Liver (tissue), 9 donors: Measurements from ENCODE around the gene EVL. TPM values are rescaled to one million over a fixed set of nuclear protein-coding genes. Genes with fewer than 3 reads are reported as not detected.

Source experiments
- DNase-seq: peaks from one replicate; pipeline ENCODE4 v3.0.0-alpha.2; 2017; ENCODE audit warnings: low spot score
- H3K27ac ChIP-seq, 2 donors: one replicate each; pipeline ENCODE4 v1.7.0; 2013; ENCODE audit warnings: inconsistent platforms in 2 of 2, low read length in 2 of 2, control low read depth in 1 of 2, low read depth in 1 of 2, mild to moderate bottlenecking in 1 of 2
- H3K27me3 ChIP-seq, 4 donors: one replicate each; pipeline versions ENCODE4 v1.6.1 to v1.7.0; 2013; ENCODE audit warnings: low read length in 3 of 4, inconsistent platforms in 1 of 4, mild to moderate bottlenecking in 1 of 4, moderate library complexity in 1 of 4; ENCODE audit not compliant: control insufficient read depth in 4 of 4, insufficient read depth in 4 of 4
- H3K36me3 ChIP-seq, 4 donors: one replicate each; pipeline versions ENCODE4 v1.6.1 to v1.7.0; 2013; ENCODE audit warnings: low read length in 3 of 4, mild to moderate bottlenecking in 3 of 4, low read depth in 1 of 4, moderate library complexity in 1 of 4; ENCODE audit not compliant: control insufficient read depth in 4 of 4, insufficient read depth in 3 of 4
- H3K4me1 ChIP-seq, 4 donors: one replicate each; pipeline versions ENCODE4 v1.6.1 to v1.7.0; 2013; ENCODE audit warnings: low read length in 3 of 4, mild to moderate bottlenecking in 3 of 4, moderate library complexity in 1 of 4; ENCODE audit not compliant: control insufficient read depth in 4 of 4, insufficient read depth in 4 of 4
- H3K4me3 ChIP-seq, 3 donors: one replicate each; pipeline versions ENCODE4 v1.6.1 to v1.7.0; 2013; ENCODE audit warnings: low read length in 3 of 3, control low read depth in 1 of 3, low read depth in 1 of 3, mild to moderate bottlenecking in 1 of 3
- H3K9ac ChIP-seq, 2 donors: one replicate each; pipeline ENCODE4 v1.7.0; 2013; ENCODE audit warnings: low read length in 2 of 2, mild to moderate bottlenecking in 2 of 2, moderate library complexity in 2 of 2, control low read depth in 1 of 2, low read depth in 1 of 2
- H3K9me3 ChIP-seq, 4 donors: one replicate each; pipeline versions ENCODE4 v1.6.1 to v1.7.0; 2013; ENCODE audit warnings: low read length in 3 of 4; ENCODE audit not compliant: control insufficient read depth in 4 of 4
- CTCF ChIP-seq: fragments of 150-350 bp; IDR thresholded peaks from 2 replicates; pipeline ENCODE4 v1.5.1; 2017; ENCODE audit warnings: improper control_type of control experiment, low read depth, low read length; ENCODE audit not compliant: missing input control
- FOXA1 ChIP-seq: IDR thresholded peaks from 2 replicates; pipeline ENCODE4 v1.6.1; 2016; ENCODE audit warnings: antibody characterized with exemption
- FOXA2 ChIP-seq: IDR thresholded peaks from 2 replicates; pipeline ENCODE4 v1.6.1; 2016; ENCODE audit warnings: antibody characterized with exemption
- GABPA ChIP-seq, 2 donors: IDR thresholded peaks in 1 of 2; conservative IDR thresholded peaks in 1 of 2; 2 replicates each; pipeline ENCODE4 v1.6.1; 2016; ENCODE audit warnings: antibody characterized with exemption in 2 of 2, mild to moderate bottlenecking in 1 of 2, moderate library complexity in 1 of 2
- HNF4A ChIP-seq, 2 donors: conservative IDR thresholded peaks; 2 replicates each; pipeline ENCODE4 v1.6.1; 2016; ENCODE audit warnings: antibody characterized with exemption in 2 of 2, mild to moderate bottlenecking in 2 of 2
- HNF4G ChIP-seq: IDR thresholded peaks from 2 replicates; pipeline ENCODE4 v1.6.1; 2016; ENCODE audit warnings: antibody characterized with exemption
- JUND ChIP-seq, 2 donors: IDR thresholded peaks; 2 replicates each; pipeline ENCODE4 v1.6.1; 2016; ENCODE audit warnings: antibody characterized with exemption in 2 of 2
- MAX ChIP-seq: IDR thresholded peaks from 2 replicates; pipeline ENCODE4 v1.6.1; 2016; ENCODE audit warnings: antibody characterized with exemption
- NR2F2 ChIP-seq: IDR thresholded peaks from 2 replicates; pipeline ENCODE4 v1.6.1; 2016; ENCODE audit warnings: antibody characterized with exemption
- RAD21 ChIP-seq, 2 donors: IDR thresholded peaks; 2 replicates each; pipeline ENCODE4 v1.6.1; 2016; ENCODE audit warnings: antibody characterized with exemption in 2 of 2, mild to moderate bottlenecking in 2 of 2
- REST ChIP-seq: IDR thresholded peaks from 2 replicates; pipeline ENCODE4 v1.6.1; 2016; ENCODE audit warnings: antibody characterized with exemption, mild to moderate bottlenecking
- RXRA ChIP-seq, 2 donors: IDR thresholded peaks; 2 replicates each; pipeline ENCODE4 v1.6.1; 2017 to 2018; ENCODE audit warnings: antibody characterized with exemption in 2 of 2, mild to moderate bottlenecking in 1 of 2
- SP1 ChIP-seq: IDR thresholded peaks from 2 replicates; pipeline ENCODE4 v1.6.1; 2018; ENCODE audit warnings: antibody characterized with exemption, mild to moderate bottlenecking
- TAF1 ChIP-seq: conservative IDR thresholded peaks from 2 replicates; pipeline ENCODE4 v1.6.1; 2016; ENCODE audit warnings: antibody characterized with exemption, mild to moderate bottlenecking
- YY1 ChIP-seq: IDR thresholded peaks from 2 replicates; pipeline ENCODE4 v1.6.1; 2016; ENCODE audit warnings: antibody characterized with exemption, mild to moderate bottlenecking
- ZBTB33 ChIP-seq: IDR thresholded peaks from 2 replicates; pipeline ENCODE4 v1.6.1; 2016; ENCODE audit warnings: antibody characterized with exemption
- WGBS: extraction: QIAGEN DNeasy Blood & Tissue Kit; methylation state at CpG from one replicate; pipeline ENCODE4 v1.1.7; 2013; 5-methylcytosine and 5-hydroxymethylcytosine counted together
- polyA plus RNA-seq, 2 donors: library from polyadenylated mRNA; stranded (reverse) in 1 of 2; unstranded in 1 of 2; fragments of 200-250 nt in 1 of 2; fragments of >200 nt in 1 of 2; fragmentation: Nextera tagmentation in 1 of 2; extraction: Ambion mirVana in 1 of 2; gene quantifications; one replicate each; pipeline versions ENCODE4 v1.2.1 to v1.2.3, GENCODE V29; 2013 to 2015
- total RNA-seq, 2 donors: library from RNA; depleted of rRNA; stranded (reverse); fragments of >200 nt; gene quantifications; one replicate each; pipeline ENCODE4 v1.2.3, GENCODE V29; 2014
- donor health status: healthy.
- donor health status: healthy.
- donor health status: healthy.
- donor health status: healthy.
- donor health status: healthy.

The EVL gene
- total and polyA plus RNA-seq, 4 donors: 11.3 to 85.9 (median 33.9) TPM

- Histone ChIP-seq H3K9me3 (no peaks in the 10 kb centered on the region), H3K9ac (no peak overlapping the region), H3K27ac (no peak overlapping the region), H3K4me1 (peaks cover 0 to 5% (median 1%) of the 10 kb centered on the region in 4 donors), H3K4me3 (no peak overlapping the region), H3K27me3 (no peaks in the 10 kb centered on the region), H3K36me3 (no peaks in the 10 kb centered on the region)
- no peak for TF ChIP-seq JUND (IDR thresholded peaks at IDR 0.05)
- no peak for TF ChIP-seq SP1
- TF ChIP-seq CTCF: no peak
- WGBS: 94% methylated on average over 3 of the region's 3 CpGs
- no peak for DNase-seq
Observed at GRCh38 chr14:100060760-100061159, 4.5 kb upstream of the EVL start.

GRCh38 chr14:100062590-100062989 is 2.6 kb upstream of the EVL start:
- WGBS: 84% methylated on average over 4 of the region's 4 CpGs
- no peaks in the 10 kb centered on the region for H3K9me3 ChIP-seq
- H3K4me1 ChIP-seq: peaks cover 0 to 5% (median 3%) of the 10 kb centered on the region in 4 donors
- H3K27me3 ChIP-seq: no peaks in the 10 kb centered on the region
- no peaks in the 10 kb centered on the region for H3K36me3 ChIP-seq
- no peak overlapping the region for H3K4me3 ChIP-seq
- no peak for DNase-seq
- no peak overlapping the region for H3K27ac ChIP-seq
- no peak overlapping the region for H3K9ac ChIP-seq
- TF ChIP-seq HNF4A (conservative IDR thresholded peaks at IDR 0.05): no peak
- TF ChIP-seq SP1: no peak

- Histone ChIP-seq H3K27ac (no peak overlapping the region), H3K4me3 (no peak overlapping the region), H3K36me3 (no peaks in the 10 kb centered on the region), H3K27me3 (no peaks in the 10 kb centered on the region), H3K4me1 (peaks cover 0 to 5% (median 3%) of the 10 kb centered on the region in 4 donors), H3K9ac (no peak overlapping the region), H3K9me3 (no peaks in the 10 kb centered on the region)
- WGBS: 90% methylated on average over 6 of the region's 6 CpGs
- TF ChIP-seq CTCF (no peak), REST (no peak), TAF1 (no peak), HNF4A (conservative IDR thresholded peaks at IDR 0.05) (no peak), FOXA1 (no peak), RXRA (IDR thresholded peaks at IDR 0.05) (no peak), NR2F2 (no peak), HNF4G (no peak), RAD21 (IDR thresholded peaks at IDR 0.05) (no peak), FOXA2 (no peak), GABPA (IDR thresholded peaks at IDR 0.05 in 1 of 2, conservative IDR thresholded peaks at IDR 0.05 in 1 of 2) (no peak), MAX (no peak), SP1 (no peak), ZBTB33 (no peak), YY1 (no peak), JUND (IDR thresholded peaks at IDR 0.05) (no peak)
- no peak for DNase-seq
Observed at GRCh38 chr14:100063314-100063941, 1.8 kb upstream of the EVL start.
